HG03469 (cell line): ENCODE data around the gene NCKAP5.

ENCODE experiments used
- ATAC-seq: cut with Tn5 transposase; IDR thresholded peaks from one replicate; pipeline ENCODE4 v1.9.1; 2021; ENCODE audit warnings: mild to moderate bottlenecking, moderate library complexity, moderate number of reproducible peaks; ENCODE audit not compliant: unreplicated experiment

The NCKAP5 gene

GRCh38 chr2:133293544-133294353, 274.5 kb downstream of the NCKAP5 start:
- no peak for ATAC-seq

GRCh38 chr2:133292259-133292658, 276.0 kb downstream of the NCKAP5 start:
- no peak for ATAC-seq

GRCh38 chr2:133287709-133288108, 280.6 kb downstream of the NCKAP5 start:
- no peak for ATAC-seq

GRCh38 chr2:133286326-133286922, 281.8 kb downstream of the NCKAP5 start:
- no peak for ATAC-seq

GRCh38 chr2:133273031-133273430, 295.2 kb downstream of the NCKAP5 start:
- no peak for ATAC-seq

GRCh38 chr2:133271105-133271504, 297.2 kb downstream of the NCKAP5 start:
- ATAC-seq = no peak

- ATAC-seq = no peak
These were observed 297.7 kb downstream of the NCKAP5 start for GRCh38 chr2:133270550-133270949.

- ATAC-seq = no peak
These were observed 301.2 kb downstream of the NCKAP5 start for GRCh38 chr2:133266926-133267590.

- no peak for ATAC-seq
These were observed 302.0 kb downstream of the NCKAP5 start for GRCh38 chr2:133266041-133266925.

- no peak for ATAC-seq
These were observed 302.8 kb downstream of the NCKAP5 start for GRCh38 chr2:133265432-133265949.

GRCh38 chr2:133264989-133265401, 303.3 kb downstream of the NCKAP5 start:
- ATAC-seq = no peak

- ATAC-seq = no peak
These were observed 305.4 kb downstream of the NCKAP5 start for GRCh38 chr2:133262893-133263292.

- ATAC-seq = no peak
These were observed 312.9 kb downstream of the NCKAP5 start for GRCh38 chr2:133255360-133255759.

GRCh38 chr2:133253793-133254192, 314.5 kb downstream of the NCKAP5 start:
- no peak for ATAC-seq

GRCh38 chr2:133252780-133253355, 315.4 kb downstream of the NCKAP5 start:
- no peak for ATAC-seq

GRCh38 chr2:133249362-133249761, 318.9 kb downstream of the NCKAP5 start:
- ATAC-seq = no peak

- no peak for ATAC-seq
These were observed 320.0 kb downstream of the NCKAP5 start for GRCh38 chr2:133248264-133248663.

GRCh38 chr2:133247631-133248030, 320.6 kb downstream of the NCKAP5 start:
- ATAC-seq = no peak

- no peak for ATAC-seq
These were observed 327.1 kb downstream of the NCKAP5 start for GRCh38 chr2:133241224-133241571.

- ATAC-seq = no peak
These were observed 327.6 kb downstream of the NCKAP5 start for GRCh38 chr2:133240491-133241223.
